ENCODE data around the gene CPT1A. TPM values are rescaled to one million over a fixed set of nuclear protein-coding genes. Genes with fewer than 3 reads are reported as not detected.

Gene CPT1A
- total RNA-seq, 1 donor: 13.7 TPM

GRCh38 chr11:68828155-68828931 is 13.4 kb downstream of the CPT1A start:
- no peak overlapping the region for H3K4me3 ChIP-seq (ENCODE audit: low read length)

DNA sequence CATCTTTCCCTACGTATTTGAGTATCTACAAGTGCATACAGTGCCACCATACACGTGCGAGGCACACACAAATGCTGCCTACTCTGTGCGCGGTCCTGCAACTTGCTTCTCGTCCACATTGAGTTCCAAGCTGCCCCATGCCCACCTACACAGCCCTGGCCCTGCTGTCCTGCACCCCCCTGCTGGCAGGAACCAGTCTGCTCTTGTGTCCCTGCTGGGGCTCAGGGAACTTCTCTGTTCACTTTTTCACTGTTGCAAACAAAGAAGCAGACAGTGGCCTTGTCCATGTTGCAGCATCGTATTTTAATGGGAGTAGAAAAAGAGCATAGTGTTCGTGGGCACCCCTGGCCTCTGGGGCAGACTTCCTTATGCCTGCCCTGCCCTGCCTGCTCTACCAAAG is 14.0 kb downstream of the CPT1A start:
- Histone ChIP-seq H3K9me3 (ENCODE audit: low read depth, low read length) (no peaks in the 10 kb centered on the region), H3K4me1 (ENCODE audit: insufficient read depth, low read length) (peaks cover 45% of the 10 kb centered on the region)

More at GRCh38 chr11:68828155-68828931, 13.4 kb downstream of the CPT1A start:
- H3K4me1 ChIP-seq (ENCODE audit: insufficient read depth, low read length): peaks cover 45% of the 10 kb centered on the region
- H3K9me3 ChIP-seq (ENCODE audit: low read depth, low read length): no peaks in the 10 kb centered on the region
- H3K27me3 ChIP-seq (ENCODE audit: insufficient read depth, low read length): no peaks in the 10 kb centered on the region

DNA sequence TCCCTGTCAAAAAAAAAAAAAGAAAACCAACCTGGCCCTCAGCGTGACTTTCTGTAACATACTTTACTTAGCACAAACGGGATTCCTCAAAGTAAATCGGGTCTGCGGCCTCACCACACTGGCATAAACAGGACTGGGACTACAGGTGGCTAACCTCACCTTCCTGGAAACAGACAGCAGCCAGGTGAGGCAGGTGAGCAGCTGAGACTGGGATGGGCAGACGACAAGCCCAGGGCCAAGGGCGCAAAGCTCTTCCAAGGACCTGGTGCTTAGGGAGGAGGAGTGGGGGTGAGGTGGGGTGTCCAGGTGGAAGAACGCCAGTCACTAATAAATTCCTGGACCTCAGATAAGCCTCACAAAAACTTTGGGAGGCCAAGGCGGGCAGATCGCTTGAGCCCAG is 15.0 kb downstream of the CPT1A start:
- Histone ChIP-seq H3K4me3 (ENCODE audit: low read length) (no peak overlapping the region), H3K4me1 (ENCODE audit: insufficient read depth, low read length) (peaks cover 45% of the 10 kb centered on the region), H3K9me3 (ENCODE audit: low read depth, low read length) (no peaks in the 10 kb centered on the region)

More for the DNA sequence above, 14.0 kb downstream of the CPT1A start:
- H3K4me3 ChIP-seq (ENCODE audit: low read length): no peak overlapping the region
- no peaks in the 10 kb centered on the region for H3K27me3 ChIP-seq (ENCODE audit: insufficient read depth, low read length)

GRCh38 chr11:68825571-68825970 is 16.1 kb downstream of the CPT1A start:
- H3K9me3 ChIP-seq (ENCODE audit: low read depth, low read length): no peaks in the 10 kb centered on the region
- H3K4me3 ChIP-seq (ENCODE audit: low read length): no peak overlapping the region

More for the DNA sequence above, 15.0 kb downstream of the CPT1A start:
- no peaks in the 10 kb centered on the region for H3K27me3 ChIP-seq (ENCODE audit: insufficient read depth, low read length)

DNA sequence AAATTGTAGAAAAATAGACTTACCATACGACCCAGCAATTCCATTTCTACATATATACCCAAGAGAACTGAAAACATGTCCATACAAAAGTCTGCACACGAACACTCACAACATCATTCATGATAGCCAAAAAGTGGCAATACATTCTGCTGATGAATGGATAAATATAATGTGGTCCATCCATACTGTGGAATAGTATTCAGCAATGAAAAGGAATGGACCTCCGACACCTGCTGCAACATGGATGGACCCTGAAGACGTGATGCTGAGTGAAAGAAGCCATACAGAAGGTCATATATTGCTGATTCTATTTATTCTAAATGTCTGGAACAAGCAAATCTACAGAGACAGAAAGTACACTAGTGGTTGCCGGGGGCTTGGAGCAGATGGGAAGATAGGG is 19.2 kb downstream of the CPT1A start:
- H3K4me1 ChIP-seq (ENCODE audit: insufficient read depth, low read length): peaks cover 26% of the 10 kb centered on the region
- H3K4me3 ChIP-seq (ENCODE audit: low read length): no peak overlapping the region
- H3K27me3 ChIP-seq (ENCODE audit: insufficient read depth, low read length): no peaks in the 10 kb centered on the region
- H3K9me3 ChIP-seq (ENCODE audit: low read depth, low read length): no peaks in the 10 kb centered on the region

More at GRCh38 chr11:68825571-68825970, 16.1 kb downstream of the CPT1A start:
- H3K27me3 ChIP-seq (ENCODE audit: insufficient read depth, low read length): no peaks in the 10 kb centered on the region
- H3K4me1 ChIP-seq (ENCODE audit: insufficient read depth, low read length): peaks cover 45% of the 10 kb centered on the region

GRCh38 chr11:68821670-68822069 is 20.0 kb downstream of the CPT1A start:
- H3K27me3 ChIP-seq (ENCODE audit: insufficient read depth, low read length): no peaks in the 10 kb centered on the region
- peaks cover 26% of the 10 kb centered on the region for H3K4me1 ChIP-seq (ENCODE audit: insufficient read depth, low read length)
- no peak overlapping the region for H3K4me3 ChIP-seq (ENCODE audit: low read length)
- no peaks in the 10 kb centered on the region for H3K9me3 ChIP-seq (ENCODE audit: low read depth, low read length)

DNA sequence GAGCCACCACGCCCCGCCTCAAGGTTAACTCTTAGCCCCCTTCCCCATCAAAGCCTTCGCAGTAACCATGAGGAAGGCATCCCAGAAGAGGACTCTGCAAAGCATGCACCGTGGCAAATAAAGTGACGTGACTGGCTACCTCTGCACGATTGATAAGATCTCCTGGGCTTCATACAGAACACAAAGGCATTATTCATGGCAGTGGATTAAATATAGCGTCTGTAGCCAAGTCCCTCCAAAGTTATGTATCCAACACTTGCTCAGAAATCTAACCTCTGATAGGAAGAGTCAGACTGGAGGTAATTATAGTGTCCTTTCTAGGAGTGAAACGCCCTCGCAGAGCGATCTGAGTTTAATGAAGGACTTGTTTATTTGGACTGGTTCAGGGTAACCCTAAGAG is 22.4 kb downstream of the CPT1A start:
- Histone ChIP-seq H3K27me3 (ENCODE audit: insufficient read depth, low read length) (no peaks in the 10 kb centered on the region), H3K9me3 (ENCODE audit: low read depth, low read length) (no peaks in the 10 kb centered on the region), H3K4me1 (ENCODE audit: insufficient read depth, low read length) (peaks cover 11% of the 10 kb centered on the region), H3K4me3 (ENCODE audit: low read length) (no peak overlapping the region)

DNA sequence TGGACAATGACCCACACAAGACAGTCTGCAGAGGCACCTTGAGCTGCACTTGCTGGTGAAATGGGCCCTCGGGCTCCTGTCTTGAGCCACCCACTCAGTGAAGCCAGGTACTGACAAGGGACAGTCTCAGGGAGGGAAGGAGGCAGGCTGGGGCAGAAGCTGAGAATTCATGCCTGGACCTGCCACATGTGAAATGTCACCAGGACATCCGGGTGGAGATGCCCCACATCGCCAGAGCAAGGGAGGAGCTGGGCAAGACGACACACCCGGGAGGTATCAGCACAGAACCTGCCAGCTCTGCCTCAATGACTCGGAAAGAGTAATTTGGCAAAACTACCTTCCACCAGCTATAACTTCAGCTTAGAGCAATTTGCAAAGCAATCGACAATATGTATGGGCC is 23.5 kb downstream of the CPT1A start:
- no peaks in the 10 kb centered on the region for H3K9me3 ChIP-seq (ENCODE audit: low read depth, low read length)
- peaks cover 11% of the 10 kb centered on the region for H3K4me1 ChIP-seq (ENCODE audit: insufficient read depth, low read length)
- no peaks in the 10 kb centered on the region for H3K27me3 ChIP-seq (ENCODE audit: insufficient read depth, low read length)
- no peak overlapping the region for H3K4me3 ChIP-seq (ENCODE audit: low read length)

GRCh38 chr11:68817554-68817953 is 24.2 kb downstream of the CPT1A start:
- peaks cover 11% of the 10 kb centered on the region for H3K4me1 ChIP-seq (ENCODE audit: insufficient read depth, low read length)
- no peak overlapping the region for H3K4me3 ChIP-seq (ENCODE audit: low read length)
- H3K27me3 ChIP-seq (ENCODE audit: insufficient read depth, low read length): no peaks in the 10 kb centered on the region
- no peaks in the 10 kb centered on the region for H3K9me3 ChIP-seq (ENCODE audit: low read depth, low read length)

- Histone ChIP-seq H3K27me3 (ENCODE audit: insufficient read depth, low read length) (no peaks in the 10 kb centered on the region), H3K9me3 (ENCODE audit: low read depth, low read length) (no peaks in the 10 kb centered on the region), H3K4me1 (ENCODE audit: insufficient read depth, low read length) (peaks cover 11% of the 10 kb centered on the region), H3K4me3 (ENCODE audit: low read length) (no peak overlapping the region)
Observed at GRCh38 chr11:68816917-68817419, 24.7 kb downstream of the CPT1A start.

- no peaks in the 10 kb centered on the region for H3K27me3 ChIP-seq (ENCODE audit: insufficient read depth, low read length)
- H3K4me1 ChIP-seq (ENCODE audit: insufficient read depth, low read length): peaks cover 11% of the 10 kb centered on the region
- H3K4me3 ChIP-seq (ENCODE audit: low read length): no peak overlapping the region
- H3K9me3 ChIP-seq (ENCODE audit: low read depth, low read length): no peaks in the 10 kb centered on the region
Observed at GRCh38 chr11:68816251-68816776, 25.4 kb downstream of the CPT1A start.

- Histone ChIP-seq H3K9me3 (ENCODE audit: low read depth, low read length) (no peaks in the 10 kb centered on the region), H3K4me3 (ENCODE audit: low read length) (no peak overlapping the region), H3K27me3 (ENCODE audit: insufficient read depth, low read length) (no peaks in the 10 kb centered on the region), H3K4me1 (ENCODE audit: insufficient read depth, low read length) (peaks cover 11% of the 10 kb centered on the region)
Observed at GRCh38 chr11:68813773-68814172, 27.9 kb downstream of the CPT1A start.

- no peaks in the 10 kb centered on the region for H3K9me3 ChIP-seq (ENCODE audit: low read depth, low read length)
- H3K27me3 ChIP-seq (ENCODE audit: insufficient read depth, low read length): no peaks in the 10 kb centered on the region
- H3K4me3 ChIP-seq (ENCODE audit: low read length): no peak overlapping the region
- peaks cover 6% of the 10 kb centered on the region for H3K4me1 ChIP-seq (ENCODE audit: insufficient read depth, low read length)
Observed at GRCh38 chr11:68812526-68812925, 29.2 kb downstream of the CPT1A start.

GRCh38 chr11:68810164-68810563 is 31.6 kb downstream of the CPT1A start:
- Histone ChIP-seq H3K4me1 (ENCODE audit: insufficient read depth, low read length) (no peaks in the 10 kb centered on the region), H3K27me3 (ENCODE audit: insufficient read depth, low read length) (no peaks in the 10 kb centered on the region), H3K4me3 (ENCODE audit: low read length) (no peak overlapping the region), H3K9me3 (ENCODE audit: low read depth, low read length) (no peaks in the 10 kb centered on the region)

DNA sequence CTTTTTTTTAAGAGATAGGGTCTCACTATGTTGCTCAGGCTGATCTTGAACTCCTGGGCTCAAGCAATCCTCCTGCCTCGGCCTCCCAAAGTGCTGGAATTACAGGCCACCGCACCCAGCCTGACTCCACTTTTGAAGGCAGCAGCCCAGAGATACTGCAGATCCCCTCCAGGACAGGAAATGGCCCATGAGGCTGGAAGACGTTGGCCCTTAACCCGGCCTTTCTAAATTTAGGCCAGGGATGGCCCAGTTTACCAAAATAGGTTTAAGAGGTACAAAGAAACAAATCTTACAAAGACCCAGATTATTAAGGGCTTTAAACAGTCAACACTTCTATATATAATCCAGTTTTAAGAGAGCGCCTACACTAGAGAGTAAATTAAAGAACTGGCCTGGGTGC is 32.2 kb downstream of the CPT1A start:
- no peaks in the 10 kb centered on the region for H3K27me3 ChIP-seq (ENCODE audit: insufficient read depth, low read length)
- no peaks in the 10 kb centered on the region for H3K9me3 ChIP-seq (ENCODE audit: low read depth, low read length)
- no peak overlapping the region for H3K4me3 ChIP-seq (ENCODE audit: low read length)
- H3K4me1 ChIP-seq (ENCODE audit: insufficient read depth, low read length): no peaks in the 10 kb centered on the region

DNA sequence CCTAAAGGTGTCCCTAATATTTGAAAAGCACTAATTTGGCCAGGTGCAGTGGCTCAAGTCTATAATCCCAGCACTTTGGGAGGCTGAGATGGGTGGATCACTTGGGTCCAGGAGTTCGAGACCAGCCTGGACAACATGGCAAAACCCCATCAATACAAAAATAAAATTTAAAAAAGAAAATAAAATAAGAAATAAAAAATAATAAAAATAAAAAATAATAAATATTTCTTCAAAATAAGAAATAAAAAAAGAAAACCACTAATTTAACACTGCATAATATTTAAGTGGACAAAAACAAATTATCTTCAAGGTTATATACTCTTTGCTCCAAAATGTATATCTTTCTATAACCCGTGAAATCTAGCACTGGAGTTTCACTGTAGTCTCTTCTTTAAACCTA is 32.9 kb downstream of the CPT1A start:
- no peak overlapping the region for H3K4me3 ChIP-seq (ENCODE audit: low read length)
- no peaks in the 10 kb centered on the region for H3K4me1 ChIP-seq (ENCODE audit: insufficient read depth, low read length)
- no peaks in the 10 kb centered on the region for H3K9me3 ChIP-seq (ENCODE audit: low read depth, low read length)
- no peaks in the 10 kb centered on the region for H3K27me3 ChIP-seq (ENCODE audit: insufficient read depth, low read length)

Data from mononuclear cell (primary cell).